Measurements from ENCODE around the gene JADE1. TPM values are rescaled to one million over a fixed set of nuclear protein-coding genes. Genes with fewer than 3 reads are reported as not detected.

The JADE1 gene
- total and polyA plus RNA-seq, 4 donors, result 5.0 to 17.6 (median 10.5) TPM

GRCh38 chr4:128820671-128821070 lies 11.2 kb downstream of the JADE1 start:
- H3K36me3 ChIP-seq (ENCODE audit: control insufficient read depth in 4 of 4, insufficient read depth in 3 of 4, low read depth in 1 of 4, low read length in 3 of 4), result no peaks in the 10 kb centered on the region
- no peaks in the 10 kb centered on the region for H3K9me3 ChIP-seq (ENCODE audit: control insufficient read depth in 4 of 4, low read length in 3 of 4)
- H3K9ac ChIP-seq (ENCODE audit: low read depth in 1 of 2, low read length in 2 of 2), result no peak overlapping the region
- no peak for TF ChIP-seq FOXA2 (IDR thresholded peaks at IDR 0.05)
- no peak for TF ChIP-seq GABPA (IDR thresholded peaks at IDR 0.05 in 1 of 2, conservative IDR thresholded peaks at IDR 0.05 in 1 of 2)
- 83% methylated on average over 3 of the region's 3 CpGs for WGBS
- peaks cover under 1 to 10% (median 2%) of the 10 kb centered on the region in 4 donors for H3K4me1 ChIP-seq (ENCODE audit: control insufficient read depth in 4 of 4, insufficient read depth in 4 of 4, low read length in 3 of 4)
- H3K27ac ChIP-seq (ENCODE audit: low read depth in 1 of 2, low read length in 2 of 2), result no peak overlapping the region
- DNase-seq (ENCODE audit: low spot score), result no peak
- H3K27me3 ChIP-seq (ENCODE audit: control insufficient read depth in 4 of 4, insufficient read depth in 4 of 4, low read length in 3 of 4), result no peaks in the 10 kb centered on the region
- no peak overlapping the region for H3K4me3 ChIP-seq (ENCODE audit: low read depth in 1 of 3, low read length in 3 of 3)

GRCh38 chr4:128821151-128821550 lies 11.7 kb downstream of the JADE1 start:
- Histone ChIP-seq H3K4me1 (ENCODE audit: control insufficient read depth in 4 of 4, insufficient read depth in 4 of 4, low read length in 3 of 4) (peaks cover 0 to 10% (median 1%) of the 10 kb centered on the region in 4 donors), H3K27me3 (ENCODE audit: control insufficient read depth in 4 of 4, insufficient read depth in 4 of 4, low read length in 3 of 4) (no peaks in the 10 kb centered on the region), H3K27ac (ENCODE audit: low read depth in 1 of 2, low read length in 2 of 2) (no peak overlapping the region), H3K9ac (ENCODE audit: low read depth in 1 of 2, low read length in 2 of 2) (no peak overlapping the region), H3K4me3 (ENCODE audit: low read depth in 1 of 3, low read length in 3 of 3) (no peak overlapping the region), H3K36me3 (ENCODE audit: control insufficient read depth in 4 of 4, insufficient read depth in 3 of 4, low read depth in 1 of 4, low read length in 3 of 4) (no peaks in the 10 kb centered on the region), H3K9me3 (ENCODE audit: control insufficient read depth in 4 of 4, low read length in 3 of 4) (no peaks in the 10 kb centered on the region)
- WGBS, result 96% methylated on average over 2 of the region's 2 CpGs
- DNase-seq (ENCODE audit: low spot score), result no peak
- no peak for TF ChIP-seq SP1 (IDR thresholded peaks at IDR 0.05)
- TF ChIP-seq GABPA (IDR thresholded peaks at IDR 0.05 in 1 of 2, conservative IDR thresholded peaks at IDR 0.05 in 1 of 2), result no peak
- no peak for TF ChIP-seq HNF4G (IDR thresholded peaks at IDR 0.05)
- no peak for TF ChIP-seq YY1 (IDR thresholded peaks at IDR 0.05)
- no peak for TF ChIP-seq JUND (IDR thresholded peaks at IDR 0.05)
- TF ChIP-seq MAX (IDR thresholded peaks at IDR 0.05), result no peak
- no peak for TF ChIP-seq EGR1 (IDR thresholded peaks at IDR 0.05; ENCODE audit: low read depth in 2 of 2)
- TF ChIP-seq FOXA1 (IDR thresholded peaks at IDR 0.05), result no peak
- no peak for TF ChIP-seq NR2F2 (IDR thresholded peaks at IDR 0.05)
- no peak for TF ChIP-seq REST (IDR thresholded peaks at IDR 0.05)
- no peak for TF ChIP-seq FOXA2 (IDR thresholded peaks at IDR 0.05)
- TF ChIP-seq TAF1 (conservative IDR thresholded peaks at IDR 0.05), result no peak
- TF ChIP-seq ATF3 (IDR thresholded peaks at IDR 0.05), result no peak
- TF ChIP-seq RXRA (IDR thresholded peaks at IDR 0.05), result no peak
- TF ChIP-seq ZBTB33 (IDR thresholded peaks at IDR 0.05), result no peak
- TF ChIP-seq CTCF (IDR thresholded peaks at IDR 0.05; ENCODE audit: low read depth, low read length, missing input control), result no peak
- no peak for TF ChIP-seq RAD21 (IDR thresholded peaks at IDR 0.05)
